Progenitor cell of endocrine pancreas (in vitro differentiated cells): ENCODE data around the gene CASP4. TPM values are rescaled to one million over a fixed set of nuclear protein-coding genes. Genes with fewer than 3 reads are reported as not detected.

Experiments
- DNase-seq: peaks from one replicate; pipeline ENCODE4 v3.0.0; 2021; ENCODE audit warnings: low spot score; ENCODE audit not compliant: unreplicated experiment
- H3K27ac Mint-ChIP-seq: 2 replicates; pipeline ENCODE4 v1.8.0; 2021; ENCODE audit warnings: mild to moderate bottlenecking, moderate library complexity, mixed read lengths
- H3K27me3 Mint-ChIP-seq: 2 replicates; pipeline ENCODE4 v1.8.0; 2021; ENCODE audit warnings: mixed read lengths
- H3K36me3 Mint-ChIP-seq: 2 replicates; pipeline ENCODE4 v1.8.0; 2022; ENCODE audit warnings: mixed read lengths; ENCODE audit not compliant: insufficient read depth
- H3K4me1 Mint-ChIP-seq: 2 replicates; pipeline ENCODE4 v1.8.0; 2021; ENCODE audit warnings: low read depth, mixed read lengths
- H3K4me3 Mint-ChIP-seq: 2 replicates; pipeline ENCODE4 v1.8.0; 2021; ENCODE audit warnings: low read depth, mild to moderate bottlenecking, moderate library complexity, mixed read lengths
- H3K9me3 Mint-ChIP-seq: 2 replicates; pipeline ENCODE4 v1.8.0; 2021; ENCODE audit warnings: low read depth, mixed read lengths
- CTCF ChIP-seq: fragments of 200-600 bp; sonication (generic); IDR thresholded peaks from one replicate; pipeline ENCODE4 v1.5.0; 2021; ENCODE audit warnings: antibody characterized with exemption, mild to moderate bottlenecking; ENCODE audit not compliant: unreplicated experiment
- total RNA-seq: library from RNA; stranded (reverse); gene quantifications from 2 replicates; pipeline ENCODE4 v1.2.1, GENCODE V29; 2021

Gene CASP4
- total RNA-seq, 1 donor from 2014 or later = not detected

DNA sequence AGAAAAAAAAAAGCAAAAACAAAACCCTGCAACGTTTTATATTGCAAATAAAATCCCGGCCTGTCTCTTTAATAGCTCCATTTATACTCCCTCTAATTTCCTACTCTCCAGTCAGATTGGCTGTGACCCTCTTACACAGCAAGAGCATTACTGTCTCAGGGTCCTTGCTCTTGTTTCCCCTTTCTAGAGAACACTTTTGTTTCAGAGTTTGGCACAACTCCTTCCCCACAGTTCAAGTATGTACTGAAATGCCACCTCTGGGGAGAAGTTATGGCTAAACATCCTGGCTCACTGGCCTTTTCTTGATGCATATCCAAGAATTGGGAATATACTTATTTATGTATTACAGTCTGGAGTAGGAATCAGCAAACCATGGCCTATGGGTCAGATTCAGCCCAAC is 72.7 kb downstream of the CASP4 start:
- Mint-ChIP-seq H3K36me3 (no peaks in the 10 kb centered on the region), H3K4me3 (no peak overlapping the region), H3K4me1 (peaks cover 1% of the 10 kb centered on the region), H3K9me3 (no peaks in the 10 kb centered on the region), H3K27me3 (no peaks in the 10 kb centered on the region), H3K27ac (no peak overlapping the region)
- DNase-seq = no peak
- TF ChIP-seq CTCF = no peak

DNA sequence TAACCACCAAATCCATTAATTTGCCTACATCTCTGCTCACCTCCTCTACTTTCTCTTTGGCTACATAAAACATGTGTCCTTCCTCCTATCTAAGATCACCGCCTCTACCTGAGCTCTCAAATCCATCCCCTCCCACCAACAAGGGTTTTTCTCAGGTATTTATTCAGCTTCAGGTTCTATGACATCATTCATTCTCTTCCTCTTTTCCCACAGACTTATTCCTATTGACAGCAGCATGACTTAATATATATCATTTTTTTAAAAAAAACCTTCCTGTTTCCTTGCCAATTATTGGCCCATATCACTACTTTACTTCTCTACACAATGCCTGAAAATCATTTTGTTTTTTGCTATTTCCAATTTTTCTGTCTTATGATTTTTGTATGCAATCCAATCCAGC is 74.5 kb downstream of the CASP4 start:
- Mint-ChIP-seq H3K27ac (no peak overlapping the region), H3K9me3 (no peaks in the 10 kb centered on the region), H3K4me3 (no peak overlapping the region), H3K4me1 (peaks cover 1% of the 10 kb centered on the region), H3K36me3 (no peaks in the 10 kb centered on the region), H3K27me3 (no peaks in the 10 kb centered on the region)
- DNase-seq = no peak
- TF ChIP-seq CTCF = no peak

Other genes starting within 250 kb of the CASP4 start
- gene CASP12, start 70.1 kb downstream of the CASP4 start, total RNA-seq = not detected in 2 replicates
- not detected in 2 replicates for gene CASP5, start 54.6 kb upstream of the CASP4 start, total RNA-seq
- not detected in 2 replicates for gene CASP1, start 66.6 kb upstream of the CASP4 start, total RNA-seq
- gene CARD16, start 76.8 kb upstream of the CASP4 start, total RNA-seq = not detected in 2 replicates
- not detected in 2 replicates for gene CARD18, start 171.2 kb upstream of the CASP4 start, total RNA-seq